Small intestine (tissue), 7 donors: ENCODE results near the gene BIVM. TPM values are rescaled to one million over a fixed set of nuclear protein-coding genes. Genes with fewer than 3 reads are reported as not detected.

Experiments
- DNase-seq, 2 donors: peaks; one replicate each; pipeline versions ENCODE4 v3.0.0 to v3.0.0-alpha.2; 2013
- FAIRE-seq: peaks from 2 replicates; lab custom pipeline; 2012; peaks lifted over from hg19 to GRCh38; lab: Jason Lieb, UNC
- H3K27ac ChIP-seq, 3 donors: one replicate each; pipeline ENCODE4 v1.5.1; 2013; ENCODE audit warnings: low read length in 2 of 3, mild to moderate bottlenecking in 2 of 3, control low read depth in 1 of 3, inconsistent platforms in 1 of 3, low read depth in 1 of 3, moderate library complexity in 1 of 3
- H3K27me3 ChIP-seq, 3 donors: one replicate each; pipeline ENCODE4 v1.6.1; 2013; ENCODE audit warnings: low read length in 3 of 3, inconsistent platforms in 1 of 3; ENCODE audit not compliant: control insufficient read depth in 3 of 3, insufficient read depth in 3 of 3
- H3K36me3 ChIP-seq, 3 donors: one replicate each; pipeline ENCODE4 v1.6.1; 2013; ENCODE audit warnings: low read length in 3 of 3, inconsistent platforms in 1 of 3, low read depth in 1 of 3, mild to moderate bottlenecking in 1 of 3, moderate library complexity in 1 of 3; ENCODE audit not compliant: control insufficient read depth in 3 of 3, insufficient read depth in 2 of 3
- H3K4me1 ChIP-seq, 3 donors: one replicate each; pipeline ENCODE4 v1.6.1; 2013; ENCODE audit warnings: low read length in 2 of 3, inconsistent platforms in 1 of 3, low read depth in 1 of 3, mild to moderate bottlenecking in 1 of 3, moderate library complexity in 1 of 3; ENCODE audit not compliant: control insufficient read depth in 3 of 3, insufficient read depth in 2 of 3
- H3K4me3 ChIP-seq, 3 donors: one replicate each; pipeline ENCODE4 v1.5.1; 2013; ENCODE audit warnings: low read length in 3 of 3, control low read depth in 1 of 3, inconsistent platforms in 1 of 3, low read depth in 1 of 3, mild to moderate bottlenecking in 1 of 3, moderate library complexity in 1 of 3
- H3K9me3 ChIP-seq, 2 donors: one replicate each; pipeline ENCODE4 v1.6.1; 2013; ENCODE audit warnings: low read depth in 1 of 2, low read length in 1 of 2; ENCODE audit not compliant: control insufficient read depth in 2 of 2, insufficient read depth in 1 of 2
- WGBS, 3 donors: extraction: QIAGEN DNeasy Blood & Tissue Kit; methylation state at CpG; one replicate each; pipeline ENCODE4 v1.1.7; 2013; 5-methylcytosine and 5-hydroxymethylcytosine counted together
- polyA plus RNA-seq, 4 donors: library from polyadenylated mRNA; stranded (reverse) in 3 of 4; unstranded in 1 of 4; fragments of 200-250 nt in 3 of 4; fragments of 120-200 nt in 1 of 4; gene quantifications; one replicate each; pipeline versions ENCODE4 v1.2.1 to v1.2.3, GENCODE V29; 2013
- donor health status: healthy with polysubstance abuse.
- donor health status: control.
- donor health status: control.
- donor health status: Bipolar disorder and iron deficiency.
- donor health status: healthy.

The BIVM gene
- polyA plus RNA-seq, 4 donors, result 7.3 to 35.6 (median 11.6) TPM

GRCh38 chr13:102847272-102848234 lies 48.6 kb downstream of the BIVM start:
- H3K36me3 ChIP-seq, result peaks cover 0 to 3% (median 0%) of the 10 kb centered on the region in 3 donors
- no peaks in the 10 kb centered on the region for H3K9me3 ChIP-seq
- H3K4me3 ChIP-seq, result peak overlapping the region in 2 of 3 donors; percentile 79 to 98
- DNase-seq (peak; percentile 57 to 58), FAIRE-seq (peak; percentile 79)
- H3K4me1 ChIP-seq, result peaks cover 0 to 3% (median 0%) of the 10 kb centered on the region in 3 donors
- peak overlapping the region in 2 of 3 donors; percentile 68 to 99 for H3K27ac ChIP-seq
- no peaks in the 10 kb centered on the region for H3K27me3 ChIP-seq
- 6 to 14% (median 10%) methylated on average over 12 of the region's 12 CpGs for WGBS, 3 donors

DNA sequence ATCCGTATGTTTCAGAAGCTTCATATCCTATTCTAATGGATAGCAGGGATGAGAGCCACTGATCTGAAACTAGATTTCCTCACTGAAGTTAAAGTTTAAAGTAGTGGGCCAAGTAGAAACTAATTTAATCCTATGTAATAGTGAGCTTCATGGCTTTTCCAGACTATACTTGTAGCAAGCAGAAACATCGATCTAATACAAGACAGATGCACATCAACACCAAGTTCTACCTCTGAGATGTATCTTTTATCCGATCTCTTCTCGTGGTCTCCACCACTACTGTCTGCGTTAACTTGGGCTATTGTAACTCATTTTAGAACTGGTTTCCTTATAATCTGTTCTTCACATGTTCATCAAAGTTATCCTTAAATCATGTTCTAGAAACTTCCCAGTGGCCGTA lies 50.0 kb downstream of the BIVM start:
- Histone ChIP-seq H3K27ac (no peak overlapping the region), H3K4me1 (peaks cover 0 to 3% (median 0%) of the 10 kb centered on the region in 3 donors), H3K4me3 (no peak overlapping the region), H3K9me3 (no peaks in the 10 kb centered on the region), H3K36me3 (peaks cover 0 to 6% (median 4%) of the 10 kb centered on the region in 3 donors), H3K27me3 (no peaks in the 10 kb centered on the region)
- FAIRE-seq (no peak), DNase-seq (no peak)
- 88 to 92% (median 90%) methylated on average over 6 of the region's 6 CpGs for WGBS, 3 donors

GRCh38 chr13:102852556-102852955 lies 53.6 kb downstream of the BIVM start:
- H3K4me1 ChIP-seq, result peaks cover 0 to 2% (median 0%) of the 10 kb centered on the region in 3 donors
- no peak overlapping the region for H3K27ac ChIP-seq
- no peak overlapping the region for H3K4me3 ChIP-seq
- DNase-seq (no peak), FAIRE-seq (no peak)
- WGBS, 3 donors, result 95 to 97% (median 96%) methylated on average over 3 of the region's 3 CpGs
- no peaks in the 10 kb centered on the region for H3K27me3 ChIP-seq
- H3K9me3 ChIP-seq, result no peaks in the 10 kb centered on the region
- peaks cover 0 to 28% (median 13%) of the 10 kb centered on the region in 3 donors for H3K36me3 ChIP-seq

- DNase-seq (no peak), FAIRE-seq (no peak)
- Histone ChIP-seq H3K27ac (no peak overlapping the region), H3K9me3 (no peaks in the 10 kb centered on the region), H3K4me1 (peaks cover 0 to 2% (median 0%) of the 10 kb centered on the region in 3 donors), H3K36me3 (peaks cover 4 to 28% (median 23%) of the 10 kb centered on the region in 3 donors), H3K27me3 (no peaks in the 10 kb centered on the region), H3K4me3 (no peak overlapping the region)
- 61 to 81% (median 65%) methylated on average over 7 of the region's 7 CpGs for WGBS, 3 donors
These were observed 55.8 kb downstream of the BIVM start for GRCh38 chr13:102854675-102855074.

DNA sequence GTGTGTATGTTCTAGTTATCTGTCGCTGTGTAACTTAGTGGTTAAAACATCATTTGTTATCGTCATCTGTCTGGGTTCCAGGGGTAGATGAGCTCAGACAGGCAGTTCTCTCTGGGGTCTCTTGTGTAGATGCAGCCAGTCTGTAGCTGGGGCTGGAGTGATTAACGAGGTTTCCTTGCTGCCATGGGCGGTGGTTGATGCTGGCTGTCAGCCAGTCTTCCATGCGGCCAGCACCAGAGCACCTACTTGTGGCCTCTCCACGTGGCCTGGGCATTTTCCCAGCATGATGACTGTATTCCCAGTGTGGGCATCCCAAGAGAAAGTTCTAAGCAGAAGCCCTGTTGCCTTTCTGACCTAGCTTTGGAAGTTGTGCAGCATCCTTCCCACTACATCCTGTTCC lies 57.6 kb downstream of the BIVM start:
- no peaks in the 10 kb centered on the region for H3K27me3 ChIP-seq
- H3K4me1 ChIP-seq, result peaks cover 0 to 2% (median 0%) of the 10 kb centered on the region in 3 donors
- no peaks in the 10 kb centered on the region for H3K9me3 ChIP-seq
- FAIRE-seq (no peak), DNase-seq (peak in 1 of 2 donors; percentile 13)
- 35 to 55% (median 46%) methylated on average over 6 of the region's 6 CpGs for WGBS, 3 donors
- H3K27ac ChIP-seq, result no peak overlapping the region
- peaks cover 4 to 31% (median 30%) of the 10 kb centered on the region in 3 donors for H3K36me3 ChIP-seq
- no peak overlapping the region for H3K4me3 ChIP-seq

DNA sequence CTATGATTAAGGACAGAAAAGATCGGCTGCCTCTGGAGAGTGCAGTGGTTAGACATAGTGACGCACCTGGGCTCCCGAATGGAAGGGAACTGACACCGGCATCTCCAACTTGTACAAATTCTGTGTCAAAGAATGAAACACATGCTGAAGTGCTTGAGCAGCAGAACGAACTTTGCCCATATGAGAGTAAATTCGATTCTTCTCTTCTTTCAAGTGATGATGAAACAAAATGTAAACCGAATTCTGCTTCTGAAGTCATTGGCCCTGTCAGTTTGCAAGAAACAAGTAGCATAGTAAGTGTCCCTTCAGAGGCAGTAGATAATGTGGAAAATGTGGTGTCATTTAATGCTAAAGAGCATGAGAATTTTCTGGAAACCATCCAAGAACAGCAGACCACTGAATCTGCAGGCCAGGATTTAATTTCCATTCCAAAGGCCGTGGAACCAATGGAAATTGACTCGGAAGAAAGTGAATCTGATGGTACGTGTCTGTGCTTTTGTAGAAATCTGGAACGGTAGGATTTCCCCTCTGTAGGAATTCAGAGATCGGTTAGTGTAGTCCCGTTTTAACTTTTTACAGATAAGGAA lies 63.8 kb downstream of the BIVM start:
- Histone ChIP-seq H3K36me3 (peaks cover 24 to 39% (median 39%) of the 10 kb centered on the region in 3 donors), H3K9me3 (peaks cover 0 to 7% of the 10 kb centered on the region in 2 donors), H3K4me1 (no peaks in the 10 kb centered on the region), H3K27me3 (no peaks in the 10 kb centered on the region), H3K4me3 (no peak overlapping the region), H3K27ac (no peak overlapping the region)
- DNase-seq, result no peak
- WGBS, 3 donors, result 92 to 95% (median 94%) methylated on average over 13 of the region's 13 CpGs
- no peak for FAIRE-seq

DNA sequence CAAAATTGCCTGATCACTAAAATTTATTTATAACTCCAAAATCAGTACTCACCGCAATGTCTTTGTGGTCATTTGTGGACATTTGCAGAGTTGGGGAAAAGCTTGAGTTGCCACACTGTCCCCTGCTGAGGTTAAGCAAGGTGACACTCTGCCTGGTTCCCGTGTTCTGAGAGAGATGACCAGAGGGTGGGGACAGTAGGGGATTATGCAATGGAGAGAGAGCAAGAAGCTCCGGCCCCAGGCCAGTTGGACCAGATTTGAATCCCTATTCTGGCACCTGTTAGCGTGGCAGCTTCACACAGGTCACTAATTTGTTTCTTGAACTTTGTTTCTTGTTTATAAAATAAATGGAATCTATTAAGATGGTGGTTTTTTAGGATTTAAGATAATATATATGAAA lies 64.7 kb downstream of the BIVM start:
- Histone ChIP-seq H3K27me3 (no peaks in the 10 kb centered on the region), H3K27ac (no peak overlapping the region), H3K36me3 (peaks cover 24 to 42% (median 37%) of the 10 kb centered on the region in 3 donors), H3K4me3 (no peak overlapping the region), H3K9me3 (peaks cover 0 to 7% of the 10 kb centered on the region in 2 donors), H3K4me1 (no peaks in the 10 kb centered on the region)
- DNase-seq, result no peak
- WGBS, 3 donors, result 70 to 83% (median 77%) methylated on average over 4 of the region's 4 CpGs
- FAIRE-seq, result no peak

DNA sequence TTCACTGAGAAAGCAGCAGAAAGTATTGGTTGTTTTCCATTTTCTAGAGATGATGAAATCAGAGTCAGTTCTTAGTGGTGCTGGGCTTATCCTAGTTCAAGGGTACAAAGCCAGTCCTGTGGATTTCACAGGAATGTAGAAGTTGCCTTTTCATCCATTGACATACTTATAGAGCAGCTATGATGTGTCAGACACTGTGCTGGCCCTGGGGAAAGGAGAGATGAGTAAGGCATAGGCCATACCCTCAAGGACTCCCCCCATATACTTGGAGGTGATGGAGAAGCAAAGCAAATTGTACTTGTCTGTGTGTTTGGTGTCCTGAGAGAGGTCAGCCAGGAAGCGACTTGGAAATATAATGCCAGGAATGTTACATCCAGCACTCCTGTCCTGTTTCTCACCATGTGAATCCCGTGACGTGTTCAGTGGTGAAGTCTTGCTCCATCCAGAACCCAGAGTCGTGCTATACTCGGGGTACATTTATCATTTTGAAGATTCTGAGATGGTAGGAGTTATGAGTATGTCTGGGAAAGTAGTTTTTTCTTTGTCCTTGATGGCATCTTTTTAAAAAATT lies 69.5 kb downstream of the BIVM start:
- H3K27me3 ChIP-seq, result no peaks in the 10 kb centered on the region
- H3K4me3 ChIP-seq, result no peak overlapping the region
- H3K27ac ChIP-seq, result no peak overlapping the region
- peaks cover 0 to 7% of the 10 kb centered on the region in 2 donors for H3K9me3 ChIP-seq
- peaks cover 0 to 10% (median 2%) of the 10 kb centered on the region in 3 donors for H3K4me1 ChIP-seq
- DNase-seq, result no peak
- FAIRE-seq, result no peak
- WGBS, 3 donors, result 88 to 95% (median 91%) methylated on average over 5 of the region's 5 CpGs
- H3K36me3 ChIP-seq, result peaks cover 10 to 48% (median 19%) of the 10 kb centered on the region in 3 donors
